Liver (tissue), 9 donors: ENCODE measurements around the gene TTC3. TPM values are rescaled to one million over a fixed set of nuclear protein-coding genes. Genes with fewer than 3 reads are reported as not detected.

ENCODE experiments used
- DNase-seq: peaks from one replicate; pipeline ENCODE4 v3.0.0-alpha.2; 2017; ENCODE audit warnings: low spot score
- H3K27ac ChIP-seq, 2 donors: one replicate each; pipeline ENCODE4 v1.7.0; 2013; ENCODE audit warnings: inconsistent platforms in 2 of 2, low read length in 2 of 2, control low read depth in 1 of 2, low read depth in 1 of 2, mild to moderate bottlenecking in 1 of 2
- H3K27me3 ChIP-seq, 4 donors: one replicate each; pipeline versions ENCODE4 v1.6.1 to v1.7.0; 2013; ENCODE audit warnings: low read length in 3 of 4, inconsistent platforms in 1 of 4, mild to moderate bottlenecking in 1 of 4, moderate library complexity in 1 of 4; ENCODE audit not compliant: control insufficient read depth in 4 of 4, insufficient read depth in 4 of 4
- H3K36me3 ChIP-seq, 4 donors: one replicate each; pipeline versions ENCODE4 v1.6.1 to v1.7.0; 2013; ENCODE audit warnings: low read length in 3 of 4, mild to moderate bottlenecking in 3 of 4, low read depth in 1 of 4, moderate library complexity in 1 of 4; ENCODE audit not compliant: control insufficient read depth in 4 of 4, insufficient read depth in 3 of 4
- H3K4me1 ChIP-seq, 4 donors: one replicate each; pipeline versions ENCODE4 v1.6.1 to v1.7.0; 2013; ENCODE audit warnings: low read length in 3 of 4, mild to moderate bottlenecking in 3 of 4, moderate library complexity in 1 of 4; ENCODE audit not compliant: control insufficient read depth in 4 of 4, insufficient read depth in 4 of 4
- H3K4me3 ChIP-seq, 3 donors: one replicate each; pipeline versions ENCODE4 v1.6.1 to v1.7.0; 2013; ENCODE audit warnings: low read length in 3 of 3, control low read depth in 1 of 3, low read depth in 1 of 3, mild to moderate bottlenecking in 1 of 3
- H3K9ac ChIP-seq, 2 donors: one replicate each; pipeline ENCODE4 v1.7.0; 2013; ENCODE audit warnings: low read length in 2 of 2, mild to moderate bottlenecking in 2 of 2, moderate library complexity in 2 of 2, control low read depth in 1 of 2, low read depth in 1 of 2
- H3K9me3 ChIP-seq, 4 donors: one replicate each; pipeline versions ENCODE4 v1.6.1 to v1.7.0; 2013; ENCODE audit warnings: low read length in 3 of 4; ENCODE audit not compliant: control insufficient read depth in 4 of 4
- ATF3 ChIP-seq: IDR thresholded peaks from 2 replicates; pipeline ENCODE4 v1.6.1; 2016; ENCODE audit warnings: antibody characterized with exemption
- CTCF ChIP-seq: fragments of 150-350 bp; IDR thresholded peaks from 2 replicates; pipeline ENCODE4 v1.5.1; 2017; ENCODE audit warnings: improper control_type of control experiment, low read depth, low read length; ENCODE audit not compliant: missing input control
- FOXA1 ChIP-seq: IDR thresholded peaks from 2 replicates; pipeline ENCODE4 v1.6.1; 2016; ENCODE audit warnings: antibody characterized with exemption
- FOXA2 ChIP-seq: IDR thresholded peaks from 2 replicates; pipeline ENCODE4 v1.6.1; 2016; ENCODE audit warnings: antibody characterized with exemption
- GABPA ChIP-seq, 2 donors: IDR thresholded peaks in 1 of 2; conservative IDR thresholded peaks in 1 of 2; 2 replicates each; pipeline ENCODE4 v1.6.1; 2016; ENCODE audit warnings: antibody characterized with exemption in 2 of 2, mild to moderate bottlenecking in 1 of 2, moderate library complexity in 1 of 2
- HNF4G ChIP-seq: IDR thresholded peaks from 2 replicates; pipeline ENCODE4 v1.6.1; 2016; ENCODE audit warnings: antibody characterized with exemption
- JUND ChIP-seq, 2 donors: IDR thresholded peaks; 2 replicates each; pipeline ENCODE4 v1.6.1; 2016; ENCODE audit warnings: antibody characterized with exemption in 2 of 2
- NR2F2 ChIP-seq: IDR thresholded peaks from 2 replicates; pipeline ENCODE4 v1.6.1; 2016; ENCODE audit warnings: antibody characterized with exemption
- RAD21 ChIP-seq, 2 donors: IDR thresholded peaks; 2 replicates each; pipeline ENCODE4 v1.6.1; 2016; ENCODE audit warnings: antibody characterized with exemption in 2 of 2, mild to moderate bottlenecking in 2 of 2
- RXRA ChIP-seq, 2 donors: IDR thresholded peaks; 2 replicates each; pipeline ENCODE4 v1.6.1; 2017 to 2018; ENCODE audit warnings: antibody characterized with exemption in 2 of 2, mild to moderate bottlenecking in 1 of 2
- SP1 ChIP-seq: IDR thresholded peaks from 2 replicates; pipeline ENCODE4 v1.6.1; 2018; ENCODE audit warnings: antibody characterized with exemption, mild to moderate bottlenecking
- TAF1 ChIP-seq: conservative IDR thresholded peaks from 2 replicates; pipeline ENCODE4 v1.6.1; 2016; ENCODE audit warnings: antibody characterized with exemption, mild to moderate bottlenecking
- YY1 ChIP-seq: IDR thresholded peaks from 2 replicates; pipeline ENCODE4 v1.6.1; 2016; ENCODE audit warnings: antibody characterized with exemption, mild to moderate bottlenecking
- WGBS: extraction: QIAGEN DNeasy Blood & Tissue Kit; methylation state at CpG from one replicate; pipeline ENCODE4 v1.1.7; 2013; 5-methylcytosine and 5-hydroxymethylcytosine counted together
- polyA plus RNA-seq, 2 donors: library from polyadenylated mRNA; stranded (reverse) in 1 of 2; unstranded in 1 of 2; fragments of 200-250 nt in 1 of 2; fragments of >200 nt in 1 of 2; fragmentation: Nextera tagmentation in 1 of 2; extraction: Ambion mirVana in 1 of 2; gene quantifications; one replicate each; pipeline versions ENCODE4 v1.2.1 to v1.2.3, GENCODE V29; 2013 to 2015
- total RNA-seq, 2 donors: library from RNA; depleted of rRNA; stranded (reverse); fragments of >200 nt; gene quantifications; one replicate each; pipeline ENCODE4 v1.2.3, GENCODE V29; 2014
- TF ChIP-seq, protein P1 (sequence below): IDR thresholded peaks from 2 replicates; pipeline ENCODE4 v1.6.1; 2016; ENCODE audit warnings: antibody characterized with exemption
- TF ChIP-seq, protein P2 (sequence below): IDR thresholded peaks from 2 replicates; pipeline ENCODE4 v1.6.1; 2016; ENCODE audit warnings: antibody characterized with exemption
- donor health status: healthy.
- donor health status: healthy.
- donor health status: healthy.
- donor health status: healthy.
- donor health status: healthy.

TTC3 gene
- total and polyA plus RNA-seq, 4 donors, result 27.2 to 96.1 (median 57.2) TPM

DNA sequence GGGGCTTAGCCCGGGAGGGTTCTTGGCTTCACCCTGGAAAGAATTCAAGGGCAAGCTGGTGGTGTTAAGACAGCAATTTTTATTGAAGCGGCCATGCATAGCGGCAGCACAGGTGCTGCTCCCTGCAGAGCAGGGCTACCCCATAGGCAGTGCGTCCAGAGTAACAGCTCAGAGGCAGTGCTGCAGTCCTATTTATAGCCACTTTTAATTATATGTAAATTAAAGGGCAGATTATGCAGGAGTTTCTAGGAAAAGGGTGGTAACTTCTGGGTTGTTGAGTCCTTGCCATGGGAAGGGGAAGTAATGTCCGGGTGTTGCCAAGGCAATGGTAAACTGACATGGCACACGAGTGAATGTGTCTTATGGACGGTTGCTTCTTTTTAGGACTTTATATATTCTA lies 137.1 kb downstream of the TTC3 start (continued):
- TF ChIP-seq ATF3 (no peak), GABPA (IDR thresholded peaks at IDR 0.05 in 1 of 2, conservative IDR thresholded peaks at IDR 0.05 in 1 of 2) (no peak), TAF1 (no peak)

- no peaks in the 10 kb centered on the region for H3K36me3 ChIP-seq
- no peak overlapping the region for H3K9ac ChIP-seq
- peaks cover 0 to 5% (median 1%) of the 10 kb centered on the region in 4 donors for H3K4me1 ChIP-seq
- DNase-seq, result no peak
- no peak overlapping the region for H3K27ac ChIP-seq
- no peaks in the 10 kb centered on the region for H3K9me3 ChIP-seq
- 100% methylated on average over 1 of the region's 1 CpG for WGBS
- no peaks in the 10 kb centered on the region for H3K27me3 ChIP-seq
- no peak overlapping the region for H3K4me3 ChIP-seq
- TF ChIP-seq RAD21 (IDR thresholded peaks at IDR 0.05) (no peak), CTCF (no peak), ATF3 (no peak), NR2F2 (no peak), FOXA1 (no peak), FOXA2 (no peak), SP1 (no peak), RXRA (IDR thresholded peaks at IDR 0.05) (no peak), GABPA (IDR thresholded peaks at IDR 0.05 in 1 of 2, conservative IDR thresholded peaks at IDR 0.05 in 1 of 2) (no peak), JUND (IDR thresholded peaks at IDR 0.05) (no peak)
- TF ChIP-seq, protein P1, sequence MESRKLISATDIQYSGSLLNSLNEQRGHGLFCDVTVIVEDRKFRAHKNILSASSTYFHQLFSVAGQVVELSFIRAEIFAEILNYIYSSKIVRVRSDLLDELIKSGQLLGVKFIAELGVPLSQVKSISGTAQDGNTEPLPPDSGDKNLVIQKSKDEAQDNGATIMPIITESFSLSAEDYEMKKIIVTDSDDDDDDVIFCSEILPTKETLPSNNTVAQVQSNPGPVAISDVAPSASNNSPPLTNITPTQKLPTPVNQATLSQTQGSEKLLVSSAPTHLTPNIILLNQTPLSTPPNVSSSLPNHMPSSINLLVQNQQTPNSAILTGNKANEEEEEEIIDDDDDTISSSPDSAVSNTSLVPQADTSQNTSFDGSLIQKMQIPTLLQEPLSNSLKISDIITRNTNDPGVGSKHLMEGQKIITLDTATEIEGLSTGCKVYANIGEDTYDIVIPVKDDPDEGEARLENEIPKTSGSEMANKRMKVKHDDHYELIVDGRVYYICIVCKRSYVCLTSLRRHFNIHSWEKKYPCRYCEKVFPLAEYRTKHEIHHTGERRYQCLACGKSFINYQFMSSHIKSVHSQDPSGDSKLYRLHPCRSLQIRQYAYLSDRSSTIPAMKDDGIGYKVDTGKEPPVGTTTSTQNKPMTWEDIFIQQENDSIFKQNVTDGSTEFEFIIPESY, result no peak
- TF ChIP-seq, protein P2, sequence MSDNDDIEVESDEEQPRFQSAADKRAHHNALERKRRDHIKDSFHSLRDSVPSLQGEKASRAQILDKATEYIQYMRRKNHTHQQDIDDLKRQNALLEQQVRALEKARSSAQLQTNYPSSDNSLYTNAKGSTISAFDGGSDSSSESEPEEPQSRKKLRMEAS, result no peak
Measured at GRCh38 chr21:37210799-37211198, 137.7 kb downstream of the TTC3 start.

- no peak for DNase-seq
- WGBS, result 81% methylated on average over 9 of the region's 9 CpGs
- no peak overlapping the region for H3K9ac ChIP-seq
- H3K27ac ChIP-seq, result no peak overlapping the region
- H3K9me3 ChIP-seq, result no peaks in the 10 kb centered on the region
- no peak for TF ChIP-seq JUND (IDR thresholded peaks at IDR 0.05)
- no peak for TF ChIP-seq RXRA (IDR thresholded peaks at IDR 0.05)
- no peak for TF ChIP-seq HNF4G
- no peak for TF ChIP-seq FOXA2
- no peak for TF ChIP-seq NR2F2
- TF ChIP-seq YY1, result no peak
- no peak for TF ChIP-seq TAF1
- H3K4me3 ChIP-seq, result no peak overlapping the region
- no peaks in the 10 kb centered on the region for H3K36me3 ChIP-seq
- H3K27me3 ChIP-seq, result no peaks in the 10 kb centered on the region
- no peaks in the 10 kb centered on the region for H3K4me1 ChIP-seq
Measured at GRCh38 chr21:37214952-37215351, 141.9 kb downstream of the TTC3 start.
